CD1c-positive myeloid dendritic cell (primary cell): Measurements from ENCODE around the gene COL5A1.
A peak's percentile ranks its signal among the peaks of the same experiment; 100 is the strongest.

Source experiments
- DNase-seq: peaks from one replicate; pipeline ENCODE4 v3.0.0-alpha.2; 2016; ENCODE audit errors: extremely low spot score

Gene COL5A1

GRCh38 chr9:134871697-134872340, 230.2 kb downstream of the COL5A1 start:
- no peak for DNase-seq

- DNase-seq = no peak
These were observed 231.1 kb downstream of the COL5A1 start for GRCh38 chr9:134872482-134873231.

- peak; percentile 15 for DNase-seq
These were observed 233.8 kb downstream of the COL5A1 start for GRCh38 chr9:134875371-134875770.

- DNase-seq = no peak
These were observed 235.9 kb downstream of the COL5A1 start for GRCh38 chr9:134877541-134877940.

GRCh38 chr9:134879664-134880483, 238.3 kb downstream of the COL5A1 start:
- DNase-seq = no peak

GRCh38 chr9:134880484-134881312, 239.1 kb downstream of the COL5A1 start, which contains the start of gene FCN2:
TSS of gene FCN2 (plus strand) at chr9:134880810. CDS start at chr9:134880822, 12 bp downstream.
- DNase-seq = no peak

GRCh38 chr9:134881313-134881670, 239.7 kb downstream of the COL5A1 start:
- DNase-seq = no peak

GRCh38 chr9:134882204-134882785, 240.7 kb downstream of the COL5A1 start:
- DNase-seq = no peak

- DNase-seq = no peak
These were observed 241.6 kb downstream of the COL5A1 start for GRCh38 chr9:134883040-134883782.

- DNase-seq = no peak
These were observed 242.9 kb downstream of the COL5A1 start for GRCh38 chr9:134884492-134884891.

- DNase-seq = no peak
These were observed 243.5 kb downstream of the COL5A1 start for GRCh38 chr9:134885001-134885678.

- no peak for DNase-seq
These were observed 244.2 kb downstream of the COL5A1 start for GRCh38 chr9:134885679-134886412.

GRCh38 chr9:134886413-134886913, 244.9 kb downstream of the COL5A1 start:
- no peak for DNase-seq

- DNase-seq = no peak
These were observed 245.6 kb downstream of the COL5A1 start for GRCh38 chr9:134887219-134887618.

GRCh38 chr9:134887686-134888602, 246.3 kb downstream of the COL5A1 start:
- DNase-seq = peak; percentile 40

- no peak for DNase-seq
These were observed 247.1 kb downstream of the COL5A1 start for GRCh38 chr9:134888603-134889190.

- DNase-seq = no peak
These were observed 248.0 kb downstream of the COL5A1 start for GRCh38 chr9:134889386-134890154.
